Hepatic stellate cell (primary cell): ENCODE data around the gene TNFAIP8L2.

ENCODE experiments used
- DNase-seq: peaks from one replicate; pipeline ENCODE4 v3.0.0; 2011; ENCODE audit warnings: low spot score

The TNFAIP8L2 gene

DNA sequence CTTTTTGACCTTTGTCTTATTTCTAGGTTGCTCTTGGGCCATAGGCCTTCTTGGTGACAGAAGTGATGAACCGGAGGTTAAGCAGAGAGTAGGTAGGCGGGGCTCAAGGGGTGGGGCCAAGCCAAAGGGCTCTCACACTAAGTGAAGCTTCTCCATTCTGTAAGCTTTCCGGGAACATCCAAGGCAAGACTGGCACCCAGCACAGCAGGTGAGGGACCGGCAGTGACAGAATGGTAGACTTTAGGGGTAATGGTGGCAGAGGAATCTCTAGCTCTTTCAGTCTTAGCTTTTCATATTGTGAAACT lies at the start of gene TNFAIP8L2:
TNFAIP8L2 (plus strand) TSS at position 135 of the 305 bp plus-strand sequence. CDS start 2,049 bp downstream, outside the sequence.
- DNase-seq: no peak

GRCh38 chr1:151106894-151107293 lies 49.6 kb upstream of the TNFAIP8L2 start:
- peak; percentile 44 for DNase-seq

DNA sequence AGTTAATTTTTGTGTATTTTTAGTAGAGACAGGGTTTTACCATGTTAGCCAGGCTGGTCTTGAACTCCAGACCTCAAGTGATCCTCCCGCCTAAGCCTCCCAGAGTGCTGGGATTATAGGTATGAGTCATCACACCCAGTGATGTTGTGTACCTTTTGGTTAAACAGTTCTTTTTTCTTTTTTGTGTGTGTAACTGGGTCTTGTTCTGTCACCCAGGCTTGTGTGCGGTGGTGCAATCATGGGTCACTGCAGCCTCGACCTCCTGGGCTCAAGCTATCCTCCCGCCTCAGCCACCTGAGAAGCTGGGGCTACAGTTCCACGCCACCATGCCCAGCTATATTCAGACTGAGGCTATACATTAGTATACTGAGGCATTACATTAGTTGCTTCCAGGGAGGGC lies 48.1 kb upstream of the TNFAIP8L2 start:
- no peak for DNase-seq

- DNase-seq: no peak
Observed at GRCh38 chr1:151113877-151114276, 42.6 kb upstream of the TNFAIP8L2 start.

- no peak for DNase-seq
Observed at GRCh38 chr1:151124763-151125403, 31.6 kb upstream of the TNFAIP8L2 start.

- no peak for DNase-seq
Observed at GRCh38 chr1:151128800-151129199, 27.6 kb upstream of the TNFAIP8L2 start.

GRCh38 chr1:151130987-151131586 lies 25.4 kb upstream of the TNFAIP8L2 start:
- DNase-seq: peak; percentile 87

DNA sequence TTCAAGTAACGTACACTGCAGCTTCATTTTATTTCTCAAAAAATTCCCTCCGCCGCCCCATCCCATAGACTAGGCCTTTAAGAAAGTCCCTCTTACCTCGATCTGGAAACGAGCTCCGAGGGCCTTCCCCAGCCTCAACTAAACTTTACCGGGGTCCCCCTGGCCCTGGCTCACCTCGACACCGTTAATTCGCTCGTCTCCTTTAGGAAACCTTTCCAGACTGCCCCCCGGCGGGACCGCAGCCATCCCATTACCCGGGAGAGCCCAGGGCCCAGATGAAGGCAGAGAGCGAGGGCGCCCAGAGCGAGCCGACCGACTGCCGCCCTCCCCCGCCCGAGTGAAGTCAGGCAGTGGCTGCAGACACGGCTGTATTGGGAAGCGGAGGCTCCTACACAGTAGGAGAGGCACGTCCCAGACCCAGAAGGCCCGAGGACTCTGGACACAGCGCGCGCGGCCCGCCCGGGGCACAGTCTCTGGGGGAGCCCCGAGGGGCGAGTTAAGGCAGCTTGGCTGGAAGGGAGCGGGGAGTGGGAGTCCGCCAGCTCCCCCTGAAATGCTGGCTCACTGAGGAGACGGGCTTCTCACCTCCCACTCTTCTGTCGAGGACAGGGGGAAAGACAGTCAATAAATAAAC lies 24.6 kb upstream of the TNFAIP8L2 start:
- peak; percentile 51 for DNase-seq

DNA sequence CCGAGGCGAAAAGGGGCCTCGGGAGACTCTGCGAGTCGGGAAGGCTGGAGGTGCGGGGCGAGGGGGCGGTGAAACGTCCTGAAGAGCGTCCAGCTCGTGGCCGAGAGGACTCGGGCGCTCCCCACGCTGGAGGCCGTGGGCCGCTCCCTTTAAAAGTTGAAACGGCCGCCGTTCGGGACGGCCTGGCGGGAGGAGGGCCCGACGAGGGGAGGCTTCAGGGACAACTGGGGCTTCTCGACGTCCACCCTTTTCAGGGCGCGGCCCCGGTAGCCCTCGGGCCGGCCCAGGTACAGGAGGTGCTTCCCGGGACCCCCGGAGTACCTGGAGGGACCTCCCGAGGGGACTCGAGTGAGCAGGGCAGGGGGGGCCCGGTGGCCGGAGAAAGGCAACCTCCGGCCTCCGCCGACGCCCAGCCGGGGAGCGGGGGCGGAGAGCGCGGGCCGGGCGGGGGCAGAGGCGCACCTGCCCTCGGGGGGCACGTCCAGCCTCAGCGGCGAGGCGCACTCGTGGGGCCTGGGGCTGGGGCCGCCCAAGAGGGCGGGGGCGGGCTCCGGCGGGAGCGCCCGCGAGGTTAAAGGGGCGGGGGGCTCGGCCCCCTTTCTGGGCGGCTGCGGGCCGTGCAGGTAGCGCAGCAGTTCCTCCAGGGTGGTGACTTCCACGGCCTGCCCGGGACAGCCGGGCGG lies 24.0 kb upstream of the TNFAIP8L2 start:
- DNase-seq: no peak

- no peak for DNase-seq
Observed at GRCh38 chr1:151133018-151133806, 23.2 kb upstream of the TNFAIP8L2 start.

DNA sequence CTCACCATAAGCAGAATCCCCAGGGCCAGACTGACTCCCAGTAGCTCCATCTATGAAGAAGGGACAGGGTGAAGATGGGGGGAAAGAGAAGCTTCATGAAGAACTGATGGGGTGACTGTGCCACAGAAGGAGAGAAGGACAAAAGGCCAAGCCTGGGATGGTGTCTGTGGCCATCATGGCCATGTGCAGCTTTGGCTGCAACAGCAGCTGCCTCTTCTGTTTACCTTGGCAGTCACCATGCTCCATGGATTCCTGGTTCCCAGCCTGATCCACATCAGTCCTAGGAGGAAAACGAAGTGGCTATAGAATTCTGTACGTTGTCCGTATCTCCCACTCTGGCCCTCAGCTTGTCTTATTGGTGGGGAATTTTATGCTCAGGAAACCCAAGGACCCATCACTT lies 22.1 kb upstream of the TNFAIP8L2 start:
- DNase-seq: no peak

DNA sequence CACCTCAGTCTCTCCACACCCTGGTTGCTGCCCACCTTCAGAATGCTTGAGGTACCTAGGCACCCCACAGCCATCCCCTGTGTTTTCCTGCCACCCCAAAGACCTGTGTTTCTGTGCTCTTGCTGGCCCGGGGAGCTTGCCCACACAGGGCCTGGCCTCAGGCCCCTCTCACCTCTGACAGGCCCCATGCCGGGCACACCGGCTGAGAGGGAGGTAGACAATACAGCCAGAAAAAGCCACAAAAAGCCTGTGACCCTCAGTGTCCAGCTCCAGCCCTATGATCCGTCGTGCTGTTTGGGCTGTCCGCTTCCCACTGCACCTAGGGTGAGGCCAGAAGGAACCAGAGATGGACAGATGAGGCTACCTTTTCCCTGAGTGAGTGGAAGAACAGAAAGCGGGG lies 21.5 kb upstream of the TNFAIP8L2 start:
- no peak for DNase-seq

- no peak for DNase-seq
Observed at GRCh38 chr1:151135433-151136385, 20.7 kb upstream of the TNFAIP8L2 start.

DNA sequence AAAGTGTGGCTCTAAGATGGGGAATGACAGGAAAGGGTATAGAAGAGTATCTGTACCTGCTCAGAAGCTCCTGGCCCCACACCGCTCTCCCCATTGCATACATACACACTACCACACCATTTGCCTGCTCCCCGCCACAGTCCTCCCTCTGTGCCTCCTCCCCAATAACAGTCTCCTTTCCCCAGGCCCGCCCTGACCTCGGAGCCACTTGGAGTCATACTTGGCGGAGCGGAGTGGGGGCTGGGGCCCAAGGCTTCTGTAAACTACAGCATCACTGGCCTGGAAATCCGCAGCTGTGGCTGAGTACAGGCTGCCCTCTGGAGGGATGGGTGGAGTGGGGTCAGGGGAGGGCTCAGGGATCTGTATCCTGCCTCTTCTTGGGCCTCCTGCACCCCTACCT lies 18.7 kb upstream of the TNFAIP8L2 start:
- DNase-seq: no peak

DNA sequence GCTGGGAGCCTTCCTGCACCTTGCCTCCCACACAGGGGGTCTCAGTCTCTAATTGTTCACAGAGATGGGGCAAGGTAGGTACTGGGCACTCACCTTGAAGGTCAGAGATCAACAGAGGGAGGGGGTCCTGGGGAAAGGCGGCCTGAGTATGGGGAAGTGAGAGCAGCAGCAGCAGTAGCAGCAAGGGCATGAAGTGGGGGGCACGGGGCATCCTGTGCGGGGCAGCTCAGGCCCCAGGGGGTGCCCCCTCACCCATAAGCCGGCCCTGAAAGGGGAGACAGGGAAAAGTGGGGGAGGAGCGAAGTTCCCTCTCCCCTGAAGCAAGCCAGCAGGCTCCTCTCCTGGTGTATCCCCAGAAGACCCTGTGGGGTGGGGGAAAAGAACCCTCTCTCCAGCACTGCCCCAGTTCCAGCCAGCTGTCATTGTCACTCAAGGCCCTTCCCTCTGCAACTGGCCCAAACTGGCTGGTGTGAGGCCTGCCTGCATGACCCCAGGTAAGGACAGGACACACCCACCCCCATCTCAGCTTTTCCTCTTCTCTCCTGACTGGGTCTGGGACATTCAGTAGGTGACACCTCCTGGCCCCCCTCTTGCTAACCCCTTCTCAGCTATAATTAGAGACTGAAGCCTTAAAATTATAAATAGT lies 13.9 kb upstream of the TNFAIP8L2 start:
- DNase-seq: no peak

GRCh38 chr1:151143057-151143435 lies 13.4 kb upstream of the TNFAIP8L2 start:
- no peak for DNase-seq

- no peak for DNase-seq
Observed at GRCh38 chr1:151143986-151144385, 12.5 kb upstream of the TNFAIP8L2 start.

DNA sequence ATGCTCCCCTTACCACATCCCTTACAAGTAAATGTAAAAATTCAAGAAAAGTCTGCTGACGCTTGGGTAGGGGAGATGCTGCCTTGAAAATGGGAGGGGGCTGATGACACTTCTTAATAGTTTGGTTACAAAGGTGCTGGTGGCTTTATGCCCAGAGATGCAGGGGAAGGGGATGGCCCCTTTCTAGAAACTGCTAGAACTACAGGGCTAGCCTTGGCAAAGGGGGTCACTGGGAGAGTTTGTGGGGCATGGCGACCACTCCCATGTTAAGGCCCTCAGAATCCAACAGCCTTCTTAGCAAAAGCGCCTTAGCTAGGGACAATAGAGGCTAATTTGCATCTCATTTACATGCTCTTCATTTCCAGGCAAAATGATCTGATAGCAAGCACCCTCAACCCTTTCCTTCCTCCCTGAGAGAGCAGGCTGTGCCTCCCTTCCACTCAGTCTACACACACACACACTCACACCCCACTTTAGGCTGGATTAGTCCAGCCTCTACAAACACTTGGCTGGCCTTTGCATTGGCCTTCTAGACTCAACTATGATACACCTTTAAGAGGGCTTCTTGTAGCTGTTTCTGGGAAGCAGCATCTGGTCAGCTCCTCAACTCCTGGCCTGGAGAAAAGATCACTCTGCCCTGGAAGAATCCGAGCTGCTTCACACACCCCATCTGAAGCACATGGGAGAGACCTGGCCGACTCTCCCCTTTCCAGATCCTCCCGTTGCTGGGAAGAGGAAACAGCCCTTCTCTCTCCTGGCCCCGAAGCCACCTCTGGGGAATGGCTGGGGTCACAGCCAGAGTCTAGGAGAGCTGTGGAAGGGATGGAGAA lies 11.8 kb upstream of the TNFAIP8L2 start:
- DNase-seq: no peak

GRCh38 chr1:151145304-151146071 lies 11.0 kb upstream of the TNFAIP8L2 start:
- no peak for DNase-seq
